ENCODE data around the gene PAPPA2.

DNA sequence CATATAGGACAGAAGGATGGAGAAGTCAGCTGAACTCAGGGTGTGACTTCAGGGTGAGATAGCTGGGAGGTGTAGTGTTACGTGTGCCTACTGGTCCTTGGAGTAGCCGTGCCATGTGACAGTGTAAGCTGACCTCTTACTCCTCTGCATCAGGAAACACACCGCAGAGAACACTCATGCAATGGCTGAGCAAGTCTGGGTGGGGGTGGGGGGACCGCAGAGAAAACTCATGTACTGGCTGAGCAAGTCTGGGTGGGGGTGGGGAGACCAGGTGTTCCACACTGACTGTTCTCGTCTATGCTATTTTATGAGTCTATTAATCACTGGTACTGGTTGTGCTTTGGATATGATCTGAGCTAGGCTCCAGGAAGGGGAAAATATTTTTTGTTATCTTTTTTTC lies 233.1 kb downstream of the PAPPA2 start:
- TF ChIP-seq SMARCB1 (IDR thresholded peaks at IDR 0.05; ENCODE audit: insufficient read length, low read depth) (no peak), COPS2 (conservative IDR thresholded peaks at IDR 0.05) (no peak), POLR2AphosphoS5 (IDR thresholded peaks at IDR 0.05; ENCODE audit: control insufficient read depth, insufficient read depth, low read depth, low read length) (no peak), SMC3 (conservative IDR thresholded peaks at IDR 0.05; ENCODE audit: insufficient read depth, low read depth, low read length) (no peak), CEBPB (tag; IDR thresholded peaks at IDR 0.05) (no peak), TCF7 (IDR thresholded peaks at IDR 0.05; ENCODE audit: borderline replicate concordance) (no peak), EZH2 (IDR thresholded peaks at IDR 0.05; ENCODE audit: borderline replicate concordance, low read depth, low read length) (no peak)
- TF ChIP-seq, protein P1, sequence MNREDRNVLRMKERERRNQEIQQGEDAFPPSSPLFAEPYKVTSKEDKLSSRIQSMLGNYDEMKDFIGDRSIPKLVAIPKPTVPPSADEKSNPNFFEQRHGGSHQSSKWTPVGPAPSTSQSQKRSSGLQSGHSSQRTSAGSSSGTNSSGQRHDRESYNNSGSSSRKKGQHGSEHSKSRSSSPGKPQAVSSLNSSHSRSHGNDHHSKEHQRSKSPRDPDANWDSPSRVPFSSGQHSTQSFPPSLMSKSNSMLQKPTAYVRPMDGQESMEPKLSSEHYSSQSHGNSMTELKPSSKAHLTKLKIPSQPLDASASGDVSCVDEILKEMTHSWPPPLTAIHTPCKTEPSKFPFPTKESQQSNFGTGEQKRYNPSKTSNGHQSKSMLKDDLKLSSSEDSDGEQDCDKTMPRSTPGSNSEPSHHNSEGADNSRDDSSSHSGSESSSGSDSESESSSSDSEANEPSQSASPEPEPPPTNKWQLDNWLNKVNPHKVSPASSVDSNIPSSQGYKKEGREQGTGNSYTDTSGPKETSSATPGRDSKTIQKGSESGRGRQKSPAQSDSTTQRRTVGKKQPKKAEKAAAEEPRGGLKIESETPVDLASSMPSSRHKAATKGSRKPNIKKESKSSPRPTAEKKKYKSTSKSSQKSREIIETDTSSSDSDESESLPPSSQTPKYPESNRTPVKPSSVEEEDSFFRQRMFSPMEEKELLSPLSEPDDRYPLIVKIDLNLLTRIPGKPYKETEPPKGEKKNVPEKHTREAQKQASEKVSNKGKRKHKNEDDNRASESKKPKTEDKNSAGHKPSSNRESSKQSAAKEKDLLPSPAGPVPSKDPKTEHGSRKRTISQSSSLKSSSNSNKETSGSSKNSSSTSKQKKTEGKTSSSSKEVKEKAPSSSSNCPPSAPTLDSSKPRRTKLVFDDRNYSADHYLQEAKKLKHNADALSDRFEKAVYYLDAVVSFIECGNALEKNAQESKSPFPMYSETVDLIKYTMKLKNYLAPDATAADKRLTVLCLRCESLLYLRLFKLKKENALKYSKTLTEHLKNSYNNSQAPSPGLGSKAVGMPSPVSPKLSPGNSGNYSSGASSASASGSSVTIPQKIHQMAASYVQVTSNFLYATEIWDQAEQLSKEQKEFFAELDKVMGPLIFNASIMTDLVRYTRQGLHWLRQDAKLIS (CRISPR knock-in tag; IDR thresholded peaks at IDR 0.05), result no peak
